ENCODE results near the gene TNIP1. TPM values are rescaled to one million over a fixed set of nuclear protein-coding genes. Genes with fewer than 3 reads are reported as not detected.

The TNIP1 gene
- total RNA-seq, 1 experiment from 2014 or later, result 339 TPM

- DNase-seq, result no peak
- CTCF ChIA-PET, result interaction anchor here (5.1 kb wide), 1 partner anchor 36 kb away, joined by 106 read pairs; no protein-coding TSS in a partner anchor
- no peaks in the 10 kb centered on the region for H3K9me3 Mint-ChIP-seq (ENCODE audit: low read depth, unreplicated experiment)
- H3K4me3 Mint-ChIP-seq (ENCODE audit: low read depth, unreplicated experiment), result no peak overlapping the region
- intact Hi-C loops (cut with micrococcal nuclease; ENCODE audit: unreplicated experiment), result loop anchor here (1.0 to 5.0 kb wide), 2 partner anchors 169 to 191 kb away; no protein-coding TSS in a partner anchor
- TF ChIP-seq CTCF (IDR thresholded peaks at IDR 0.05; ENCODE audit: unreplicated experiment), result no peak
- peaks cover 11% of the 10 kb centered on the region for H3K4me1 Mint-ChIP-seq (ENCODE audit: low read depth, unreplicated experiment)
- H3K36me3 Mint-ChIP-seq (ENCODE audit: insufficient read depth, unreplicated experiment), result peaks cover 6% of the 10 kb centered on the region
- no peaks in the 10 kb centered on the region for H3K27me3 Mint-ChIP-seq (ENCODE audit: unreplicated experiment)
- BruUV-seq (replicated peaks), result no TSS peak
- H3K27ac Mint-ChIP-seq (ENCODE audit: unreplicated experiment), result no peak overlapping the region
Measured at GRCh38 chr5:151127926-151128325, 47.1 kb upstream of the TNIP1 start.

- DNase-seq, result peak; percentile 86
- TF ChIP-seq CTCF (IDR thresholded peaks at IDR 0.05; ENCODE audit: unreplicated experiment), result peak; percentile 91
- Mint-ChIP-seq H3K4me3 (ENCODE audit: low read depth, unreplicated experiment) (no peak overlapping the region), H3K4me1 (ENCODE audit: low read depth, unreplicated experiment) (peaks cover 11% of the 10 kb centered on the region), H3K9me3 (ENCODE audit: low read depth, unreplicated experiment) (no peaks in the 10 kb centered on the region), H3K36me3 (ENCODE audit: insufficient read depth, unreplicated experiment) (peaks cover 6% of the 10 kb centered on the region), H3K27ac (ENCODE audit: unreplicated experiment) (no peak overlapping the region), H3K27me3 (ENCODE audit: unreplicated experiment) (no peaks in the 10 kb centered on the region)
- intact Hi-C loops (cut with micrococcal nuclease; ENCODE audit: unreplicated experiment), result loop anchor here (1.0 to 5.0 kb wide), 2 partner anchors 38 to 171 kb away; no protein-coding TSS in a partner anchor
- no TSS peak for BruUV-seq (replicated peaks)
- CTCF ChIA-PET, result interaction anchor here (0.7 to 5.1 kb wide), 24 partner anchors 11 to 343 kb away, joined by 3 to 106 read pairs (median 4); partner anchors contain the start of genes ANXA6, CCDC69 and GM2A
Measured at GRCh38 chr5:151126199-151126645, 45.4 kb upstream of the TNIP1 start.

- no peak overlapping the region for H3K27ac Mint-ChIP-seq (ENCODE audit: unreplicated experiment)
- no peak for DNase-seq
- no peaks in the 10 kb centered on the region for H3K27me3 Mint-ChIP-seq (ENCODE audit: unreplicated experiment)
- intact Hi-C loops (cut with micrococcal nuclease; ENCODE audit: unreplicated experiment), result loop anchor here (5.0 kb wide), 1 partner anchor 172 kb away; no protein-coding TSS in a partner anchor
- no peak for TF ChIP-seq CTCF (IDR thresholded peaks at IDR 0.05; ENCODE audit: unreplicated experiment)
- H3K4me3 Mint-ChIP-seq (ENCODE audit: low read depth, unreplicated experiment), result no peak overlapping the region
- peaks cover 11% of the 10 kb centered on the region for H3K4me1 Mint-ChIP-seq (ENCODE audit: low read depth, unreplicated experiment)
- CTCF ChIA-PET, result interaction anchor here (0.7 to 5.1 kb wide), 15 partner anchors 10 to 342 kb away, joined by 3 to 106 read pairs (median 4); no protein-coding TSS in a partner anchor
- H3K36me3 Mint-ChIP-seq (ENCODE audit: insufficient read depth, unreplicated experiment), result peaks cover 6% of the 10 kb centered on the region
- BruUV-seq (replicated peaks), result no TSS peak
- H3K9me3 Mint-ChIP-seq (ENCODE audit: low read depth, unreplicated experiment), result no peaks in the 10 kb centered on the region
Measured at GRCh38 chr5:151125421-151125820, 44.6 kb upstream of the TNIP1 start.

GRCh38 chr5:151123897-151124751, 43.3 kb upstream of the TNIP1 start:
- no peaks in the 10 kb centered on the region for H3K27me3 Mint-ChIP-seq (ENCODE audit: unreplicated experiment)
- no TSS peak for BruUV-seq (replicated peaks)
- CTCF ChIA-PET, result interaction anchor here (1.1 to 5.1 kb wide), 2 partner anchors 40 to 192 kb away, joined by 4 to 106 read pairs; no protein-coding TSS in a partner anchor
- no peak for TF ChIP-seq CTCF (IDR thresholded peaks at IDR 0.05; ENCODE audit: unreplicated experiment)
- H3K27ac Mint-ChIP-seq (ENCODE audit: unreplicated experiment), result peak overlapping the region; percentile 29
- H3K4me3 Mint-ChIP-seq (ENCODE audit: low read depth, unreplicated experiment), result no peak overlapping the region
- intact Hi-C loops (cut with micrococcal nuclease; ENCODE audit: unreplicated experiment), result no loop called here
- H3K36me3 Mint-ChIP-seq (ENCODE audit: insufficient read depth, unreplicated experiment), result peaks cover 6% of the 10 kb centered on the region
- DNase-seq, result peak; percentile 83
- H3K4me1 Mint-ChIP-seq (ENCODE audit: low read depth, unreplicated experiment), result peaks cover 11% of the 10 kb centered on the region
- no peaks in the 10 kb centered on the region for H3K9me3 Mint-ChIP-seq (ENCODE audit: low read depth, unreplicated experiment)

Measured in Calu3 (cell line).